Hypothalamus (tissue), 51 donors: ENCODE results near the gene RBM33.

Source experiments
- DNase-seq, 51 donors: peaks; one replicate each; lab custom pipeline; 2025; lab: John Stamatoyannopoulos, UW

The RBM33 gene

GRCh38 chr7:155804897-155805825 lies 160.7 kb downstream of the RBM33 start:
- DNase-seq = peak in 22 of 51 donors; percentile 10 to 71 (median 38)

GRCh38 chr7:155805826-155806095 lies 161.3 kb downstream of the RBM33 start:
- DNase-seq = no peak

GRCh38 chr7:155806096-155806871 lies 161.8 kb downstream of the RBM33 start:
- no peak for DNase-seq

- no peak for DNase-seq
Measured at GRCh38 chr7:155807065-155807671, 162.7 kb downstream of the RBM33 start.

- DNase-seq = no peak
Measured at GRCh38 chr7:155807789-155808548, 163.5 kb downstream of the RBM33 start.

GRCh38 chr7:155808549-155809331 lies 164.3 kb downstream of the RBM33 start:
- DNase-seq = no peak

- no peak for DNase-seq
Measured at GRCh38 chr7:155809332-155809946, 165.0 kb downstream of the RBM33 start.

GRCh38 chr7:155809947-155810769 lies 165.7 kb downstream of the RBM33 start:
- DNase-seq = peak in 1 of 51 donors; percentile 28

GRCh38 chr7:155810770-155811559 lies 166.5 kb downstream of the RBM33 start:
- no peak for DNase-seq

- DNase-seq = no peak
Measured at GRCh38 chr7:155811560-155811894, 167.1 kb downstream of the RBM33 start.

GRCh38 chr7:155811895-155812761 lies 167.7 kb downstream of the RBM33 start, which contains the start of gene SHH:
TSS of gene SHH (minus strand) at chr7:155812463. CDS start at chr7:155812122, 341 bp downstream.
- DNase-seq = peak in 4 of 51 donors; percentile 4 to 39 (median 28)

- no peak for DNase-seq
Measured at GRCh38 chr7:155813125-155813524, 168.7 kb downstream of the RBM33 start.

- DNase-seq = no peak
Measured at GRCh38 chr7:155813546-155814315, 169.3 kb downstream of the RBM33 start.

- DNase-seq = no peak
Measured at GRCh38 chr7:155814316-155815276, 170.1 kb downstream of the RBM33 start.
